Measurements from ENCODE around the gene TIMP1. TPM values are rescaled to one million over a fixed set of nuclear protein-coding genes. Genes with fewer than 3 reads are reported as not detected.

Gene TIMP1
- total RNA-seq, 4 donors from 2014 or later, result 46.5 to 395 (median 89.3) TPM

GRCh38 chrX:47613082-47613481 is 30.8 kb downstream of the TIMP1 start:
- 89 to 90% methylated on average over 7 to 8 of the region's 8 CpGs for WGBS, 2 donors
- Histone ChIP-seq H3K4me3 (replicated peaks in 1 of 3) (no peak overlapping the region), H3K27ac (no peak overlapping the region), H3K4me1 (no peaks in the 10 kb centered on the region), H3K36me3 (no peaks in the 10 kb centered on the region), H3K9me3 (no peaks in the 10 kb centered on the region), H3K27me3 (no peaks in the 10 kb centered on the region)
- no peak for TF ChIP-seq POLR2A (IDR thresholded peaks at IDR 0.05)
- TF ChIP-seq, protein P1, sequence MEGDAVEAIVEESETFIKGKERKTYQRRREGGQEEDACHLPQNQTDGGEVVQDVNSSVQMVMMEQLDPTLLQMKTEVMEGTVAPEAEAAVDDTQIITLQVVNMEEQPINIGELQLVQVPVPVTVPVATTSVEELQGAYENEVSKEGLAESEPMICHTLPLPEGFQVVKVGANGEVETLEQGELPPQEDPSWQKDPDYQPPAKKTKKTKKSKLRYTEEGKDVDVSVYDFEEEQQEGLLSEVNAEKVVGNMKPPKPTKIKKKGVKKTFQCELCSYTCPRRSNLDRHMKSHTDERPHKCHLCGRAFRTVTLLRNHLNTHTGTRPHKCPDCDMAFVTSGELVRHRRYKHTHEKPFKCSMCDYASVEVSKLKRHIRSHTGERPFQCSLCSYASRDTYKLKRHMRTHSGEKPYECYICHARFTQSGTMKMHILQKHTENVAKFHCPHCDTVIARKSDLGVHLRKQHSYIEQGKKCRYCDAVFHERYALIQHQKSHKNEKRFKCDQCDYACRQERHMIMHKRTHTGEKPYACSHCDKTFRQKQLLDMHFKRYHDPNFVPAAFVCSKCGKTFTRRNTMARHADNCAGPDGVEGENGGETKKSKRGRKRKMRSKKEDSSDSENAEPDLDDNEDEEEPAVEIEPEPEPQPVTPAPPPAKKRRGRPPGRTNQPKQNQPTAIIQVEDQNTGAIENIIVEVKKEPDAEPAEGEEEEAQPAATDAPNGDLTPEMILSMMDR (IDR thresholded peaks at IDR 0.05), result no peak
- DNase-seq, result no peak
- intact Hi-C loops (cut with DNase I), result no loop called here

GRCh38 chrX:47614618-47615017 is 32.4 kb downstream of the TIMP1 start:
- no peak for TF ChIP-seq POLR2A (IDR thresholded peaks at IDR 0.05)
- TF ChIP-seq, protein P1 (IDR thresholded peaks at IDR 0.05), result no peak
- DNase-seq, result no peak
- Histone ChIP-seq H3K4me3 (replicated peaks in 1 of 3) (no peak overlapping the region), H3K36me3 (no peaks in the 10 kb centered on the region), H3K4me1 (no peaks in the 10 kb centered on the region), H3K27ac (no peak overlapping the region), H3K27me3 (no peaks in the 10 kb centered on the region), H3K9me3 (no peaks in the 10 kb centered on the region)
- WGBS, 2 donors, result 69 to 79% methylated on average over 2 to 3 of the region's 5 CpGs
- intact Hi-C loops (cut with DNase I), result no loop called here

DNA sequence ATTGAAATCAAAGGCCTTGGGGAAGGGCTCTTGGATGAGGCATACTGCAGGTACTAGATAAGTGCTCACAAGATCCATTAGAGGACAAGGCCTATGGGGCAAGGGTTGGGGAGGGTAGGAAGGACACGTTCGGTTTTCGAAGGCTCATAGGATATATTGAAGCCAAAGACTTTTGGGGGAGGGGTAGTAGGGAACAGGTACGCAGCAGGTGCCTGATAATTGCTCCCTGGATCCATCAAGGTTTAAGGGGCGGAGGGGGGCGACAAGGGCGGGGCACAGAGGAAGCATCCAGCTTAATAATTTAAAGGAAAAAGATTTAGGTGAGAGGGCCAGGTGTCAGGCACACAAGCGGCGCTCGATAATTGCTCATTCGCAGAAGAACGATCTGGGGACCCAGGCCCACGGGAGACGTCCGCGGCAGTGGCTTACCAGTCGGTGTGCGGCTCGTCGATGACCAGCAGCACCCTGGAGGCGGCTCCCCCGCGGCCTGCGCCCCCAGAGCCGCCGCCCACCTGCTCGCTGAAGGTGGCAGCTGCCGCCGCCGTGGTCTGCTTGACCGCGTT is 36.8 kb downstream of the TIMP1 start:
- no peak for DNase-seq
- Histone ChIP-seq H3K4me3 (replicated peaks in 1 of 3) (no peak overlapping the region), H3K9me3 (no peaks in the 10 kb centered on the region), H3K4me1 (no peaks in the 10 kb centered on the region), H3K36me3 (no peaks in the 10 kb centered on the region), H3K27ac (no peak overlapping the region), H3K27me3 (no peaks in the 10 kb centered on the region)
- intact Hi-C loops (cut with DNase I), result no loop called here
- 65 to 69% methylated on average over 10 of the region's 32 CpGs for WGBS, 2 donors
- TF ChIP-seq, protein P1 (IDR thresholded peaks at IDR 0.05), result no peak
- no peak for TF ChIP-seq POLR2A (IDR thresholded peaks at IDR 0.05)

DNA sequence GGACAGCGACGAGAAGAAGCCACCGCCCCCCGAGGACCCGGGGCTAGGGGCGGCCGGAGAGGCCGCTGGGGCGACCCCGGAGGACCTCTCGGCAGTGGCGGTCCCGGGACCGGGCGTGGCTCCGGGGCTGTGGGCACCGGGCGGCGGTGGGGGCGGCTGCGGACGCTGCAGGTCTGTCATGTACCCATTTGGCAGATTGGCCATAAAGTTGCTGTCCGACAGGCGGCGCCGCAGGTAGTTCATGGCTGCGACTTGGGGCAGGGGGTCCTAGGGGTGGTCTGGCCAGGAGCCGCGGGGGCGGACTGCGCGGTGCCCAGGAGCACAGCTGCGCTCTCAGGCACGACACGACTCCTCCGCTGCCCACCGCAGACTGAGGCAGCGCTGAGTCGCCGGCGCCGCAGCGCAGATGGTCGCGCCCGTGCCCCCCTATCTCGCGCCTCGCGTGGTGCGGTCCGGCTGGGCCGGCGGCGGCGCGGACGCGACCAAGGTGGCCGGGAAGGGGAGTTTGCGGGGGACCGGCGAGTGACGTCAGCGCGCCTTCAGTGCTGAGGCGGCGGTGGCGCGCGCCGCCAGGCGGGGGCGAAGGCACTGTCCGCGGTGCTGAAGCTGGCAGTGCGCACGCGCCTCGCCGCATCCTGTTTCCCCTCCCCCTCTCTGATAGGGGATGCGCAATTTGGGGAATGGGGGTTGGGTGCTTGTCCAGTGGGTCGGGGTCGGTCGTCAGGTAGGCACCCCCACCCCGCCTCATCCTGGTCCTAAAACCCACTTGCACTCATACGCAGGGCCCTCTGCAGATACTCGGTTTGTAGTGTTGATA is 37.5 kb downstream of the TIMP1 start, which contains the start of gene SYN1:
SYN1 (minus strand) TSS at position 372 of the 817 bp plus-strand sequence; CDS start at position 243, 129 bp downstream.
- no peaks in the 10 kb centered on the region for H3K4me1 ChIP-seq
- H3K4me3 ChIP-seq (replicated peaks in 1 of 3), result no peak within 1 kb of the TSS
- H3K36me3 ChIP-seq, result no peaks in the 10 kb centered on the region
- intact Hi-C loops (cut with DNase I), result no loop called here
- no peaks in the 10 kb centered on the region for H3K9me3 ChIP-seq
- peak; percentile 77 to 81 for DNase-seq
- TF ChIP-seq, protein P1 (IDR thresholded peaks at IDR 0.05), result peak in 3 of 6 experiments; percentile 5 to 34 (median 25)
- TF ChIP-seq POLR2A (IDR thresholded peaks at IDR 0.05), result no peak
- WGBS, 2 donors, result 0% methylated on average over 1 of the region's 88 CpGs; no CpG with 5 or more reads in 1 of the 2 donors
- H3K27me3 ChIP-seq, result no peaks in the 10 kb centered on the region
- no peak within 1 kb of the TSS for H3K27ac ChIP-seq

DNA sequence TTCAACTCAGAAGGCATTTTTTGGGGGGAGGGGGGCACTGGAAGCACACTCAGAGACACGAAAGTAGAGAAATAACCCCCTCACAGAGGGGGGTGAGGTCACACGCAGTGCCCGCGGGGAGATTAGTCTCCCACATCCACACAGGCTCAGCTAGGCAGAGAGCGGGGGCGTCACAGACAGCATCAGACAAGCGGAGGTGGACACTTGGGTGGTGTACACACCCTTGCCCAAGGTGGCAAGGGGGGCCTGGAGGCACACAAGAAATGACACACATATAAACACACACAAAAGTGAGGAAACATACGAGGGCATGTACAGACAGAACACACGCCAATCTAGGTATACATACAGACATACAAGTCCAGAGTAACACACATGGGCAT is 38.1 kb downstream of the TIMP1 start:
- no peak overlapping the region for H3K4me3 ChIP-seq (replicated peaks in 1 of 3)
- no peak overlapping the region for H3K27ac ChIP-seq
- DNase-seq, result no peak
- intact Hi-C loops (cut with DNase I), result no loop called here
- H3K4me1 ChIP-seq, result no peaks in the 10 kb centered on the region
- no peaks in the 10 kb centered on the region for H3K27me3 ChIP-seq
- H3K9me3 ChIP-seq, result no peaks in the 10 kb centered on the region
- TF ChIP-seq POLR2A (IDR thresholded peaks at IDR 0.05), result no peak
- TF ChIP-seq, protein P1 (IDR thresholded peaks at IDR 0.05), result no peak
- H3K36me3 ChIP-seq, result no peaks in the 10 kb centered on the region
- 45 to 49% methylated on average over 7 to 9 of the region's 9 CpGs for WGBS, 2 donors
